HAP-1 (cell line): ENCODE measurements around the gene IGF1R.

Experiments
- DNase-seq, 2 experiments: peaks; one replicate each; pipeline ENCODE4 v3.0.0-alpha.2; 2016 to 2020; ENCODE audit warnings: low spot score in 2 of 2
- H3K27me3 ChIP-seq: fragments of 250-450 bp; sonication (Bioruptor Pico); 2 replicates; pipeline ENCODE4 v1.5.1; 2020; ENCODE audit warnings: low read depth, mild to moderate bottlenecking, moderate library complexity
- H3K36me3 ChIP-seq: fragments of 250-450 bp; sonication (Bioruptor Pico); replicated peaks from 2 replicates; pipeline ENCODE4 v1.5.1; 2020; ENCODE audit warnings: mild to moderate bottlenecking
- H3K4me1 ChIP-seq: fragments of 250-450 bp; sonication (Bioruptor Pico); 2 replicates; pipeline ENCODE4 v1.5.1; 2020; ENCODE audit warnings: mild to moderate bottlenecking
- H3K4me3 ChIP-seq: fragments of 250-450 bp; sonication (Bioruptor Pico); 2 replicates; pipeline ENCODE4 v1.5.1; 2020; ENCODE audit warnings: mild to moderate bottlenecking, moderate library complexity
- H3K9me3 ChIP-seq: fragments of 250-450 bp; sonication (Bioruptor Pico); 2 replicates; pipeline ENCODE4 v1.5.1; 2020; ENCODE audit warnings: mild to moderate bottlenecking, moderate library complexity
- in situ Hi-C: fragments of 300-500 bp; cut with MboI; formaldehyde crosslinking; loops from 3 replicates; pipeline ENCODE4 v1.14.3; 2020; ENCODE audit warnings: low sequenced_read_pairs, inconsistent platforms, mixed read lengths

The IGF1R gene

GRCh38 chr15:98724048-98724447, 75.7 kb downstream of the IGF1R start:
- Histone ChIP-seq H3K9me3 (no peaks in the 10 kb centered on the region), H3K27me3 (no peaks in the 10 kb centered on the region), H3K4me1 (peaks cover 63% of the 10 kb centered on the region), H3K36me3 (no peaks in the 10 kb centered on the region), H3K4me3 (no peak overlapping the region)
- DNase-seq, result no peak
- in situ Hi-C loops, result no loop called here

DNA sequence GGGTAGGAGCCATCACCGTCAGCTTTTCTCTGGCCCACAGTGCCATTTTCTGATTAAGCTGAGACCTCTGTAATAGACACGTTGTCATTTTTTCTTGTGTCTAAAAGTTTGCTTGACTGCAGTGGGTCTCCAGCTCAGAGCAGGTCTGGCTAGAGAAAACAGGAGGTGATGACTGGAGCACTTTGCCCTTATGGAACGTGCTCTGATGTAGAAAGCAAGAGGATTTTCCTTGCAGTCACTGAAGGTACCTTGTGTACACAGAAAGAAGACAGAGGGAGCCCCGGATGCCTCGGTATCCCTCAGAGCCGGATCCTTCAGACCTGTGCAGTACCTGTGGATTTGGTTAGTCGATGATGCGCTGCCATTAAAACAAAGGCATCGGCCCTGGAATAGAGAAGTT, 76.2 kb downstream of the IGF1R start:
- Histone ChIP-seq H3K9me3 (no peaks in the 10 kb centered on the region), H3K4me1 (peaks cover 62% of the 10 kb centered on the region), H3K4me3 (no peak overlapping the region), H3K27me3 (no peaks in the 10 kb centered on the region), H3K36me3 (no peaks in the 10 kb centered on the region)
- no peak for DNase-seq
- in situ Hi-C loops, result no loop called here

GRCh38 chr15:98725874-98726273, 77.5 kb downstream of the IGF1R start:
- Histone ChIP-seq H3K9me3 (no peaks in the 10 kb centered on the region), H3K4me1 (peaks cover 54% of the 10 kb centered on the region), H3K4me3 (no peak overlapping the region), H3K36me3 (no peaks in the 10 kb centered on the region), H3K27me3 (no peaks in the 10 kb centered on the region)
- DNase-seq, result no peak
- in situ Hi-C loops, result no loop called here

GRCh38 chr15:98727115-98728040, 79.0 kb downstream of the IGF1R start:
- in situ Hi-C loops, result no loop called here
- no peaks in the 10 kb centered on the region for H3K9me3 ChIP-seq
- no peaks in the 10 kb centered on the region for H3K27me3 ChIP-seq
- peaks cover 50% of the 10 kb centered on the region for H3K4me1 ChIP-seq
- no peak overlapping the region for H3K4me3 ChIP-seq
- DNase-seq, result peak; percentile 13 to 76
- no peaks in the 10 kb centered on the region for H3K36me3 ChIP-seq

- in situ Hi-C loops, result no loop called here
- H3K9me3 ChIP-seq, result no peaks in the 10 kb centered on the region
- DNase-seq, result peak in 1 of 2 experiments; percentile 16
- H3K4me1 ChIP-seq, result peaks cover 41% of the 10 kb centered on the region
- no peaks in the 10 kb centered on the region for H3K27me3 ChIP-seq
- H3K36me3 ChIP-seq, result no peaks in the 10 kb centered on the region
- H3K4me3 ChIP-seq, result no peak overlapping the region
These were observed 79.9 kb downstream of the IGF1R start for GRCh38 chr15:98728082-98728810.

- Histone ChIP-seq H3K27me3 (no peaks in the 10 kb centered on the region), H3K4me1 (peaks cover 36% of the 10 kb centered on the region), H3K4me3 (no peak overlapping the region), H3K9me3 (no peaks in the 10 kb centered on the region), H3K36me3 (no peaks in the 10 kb centered on the region)
- in situ Hi-C loops, result no loop called here
- DNase-seq, result peak in 1 of 2 experiments; percentile 26
These were observed 80.4 kb downstream of the IGF1R start for GRCh38 chr15:98728811-98729160.

GRCh38 chr15:98729446-98730042, 81.2 kb downstream of the IGF1R start:
- Histone ChIP-seq H3K9me3 (no peaks in the 10 kb centered on the region), H3K4me1 (peaks cover 32% of the 10 kb centered on the region), H3K36me3 (no peaks in the 10 kb centered on the region), H3K4me3 (no peak overlapping the region), H3K27me3 (no peaks in the 10 kb centered on the region)
- peak in 1 of 2 experiments; percentile 13 for DNase-seq
- in situ Hi-C loops, result no loop called here

DNA sequence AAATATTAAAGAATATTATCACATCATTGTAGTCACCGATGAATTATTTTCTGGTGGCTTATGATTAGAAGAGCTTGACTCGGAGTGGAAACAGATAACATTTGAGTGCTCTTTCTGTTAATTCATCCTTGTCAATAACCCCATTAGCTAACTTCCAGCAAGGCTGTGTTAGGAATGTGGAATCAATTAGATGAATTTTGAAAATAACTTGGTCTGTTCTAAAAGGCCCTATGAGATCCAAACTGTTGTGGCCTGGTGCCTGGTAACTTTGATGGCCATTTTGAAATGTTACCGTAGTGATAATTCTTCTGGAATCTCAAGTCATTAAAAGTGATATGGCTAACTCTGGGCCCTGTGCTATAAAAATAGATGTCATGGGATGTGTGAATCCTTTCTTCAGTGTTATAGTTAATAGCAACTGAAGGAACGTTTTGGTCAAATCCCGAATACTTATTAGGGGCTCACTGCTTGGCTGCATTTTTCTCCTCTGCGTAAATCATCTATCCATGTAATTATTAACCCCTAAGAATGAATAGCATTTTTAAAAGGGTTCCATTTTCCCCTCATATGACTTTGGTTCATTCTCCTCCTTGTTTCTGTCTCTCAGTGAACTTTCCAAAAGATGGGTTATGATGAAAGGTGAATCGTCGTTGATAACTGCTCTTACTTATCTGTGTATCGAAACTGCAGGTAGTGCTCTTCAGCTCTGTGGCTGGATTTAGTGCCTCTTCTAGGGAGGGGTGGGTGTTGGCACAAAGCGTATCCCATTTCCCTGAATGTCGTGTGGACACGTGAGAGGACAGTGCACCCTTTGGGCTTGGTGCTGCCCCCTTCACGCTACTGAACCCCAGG, 82.7 kb downstream of the IGF1R start:
- no peaks in the 10 kb centered on the region for H3K27me3 ChIP-seq
- H3K9me3 ChIP-seq, result no peaks in the 10 kb centered on the region
- in situ Hi-C loops, result no loop called here
- H3K4me1 ChIP-seq, result peaks cover 32% of the 10 kb centered on the region
- no peaks in the 10 kb centered on the region for H3K36me3 ChIP-seq
- H3K4me3 ChIP-seq, result no peak overlapping the region
- no peak for DNase-seq

- no peak for DNase-seq
- in situ Hi-C loops, result no loop called here
- Histone ChIP-seq H3K4me1 (peaks cover 30% of the 10 kb centered on the region), H3K9me3 (no peaks in the 10 kb centered on the region), H3K4me3 (no peak overlapping the region), H3K27me3 (no peaks in the 10 kb centered on the region), H3K36me3 (no peaks in the 10 kb centered on the region)
These were observed 83.5 kb downstream of the IGF1R start for GRCh38 chr15:98731712-98732450.

DNA sequence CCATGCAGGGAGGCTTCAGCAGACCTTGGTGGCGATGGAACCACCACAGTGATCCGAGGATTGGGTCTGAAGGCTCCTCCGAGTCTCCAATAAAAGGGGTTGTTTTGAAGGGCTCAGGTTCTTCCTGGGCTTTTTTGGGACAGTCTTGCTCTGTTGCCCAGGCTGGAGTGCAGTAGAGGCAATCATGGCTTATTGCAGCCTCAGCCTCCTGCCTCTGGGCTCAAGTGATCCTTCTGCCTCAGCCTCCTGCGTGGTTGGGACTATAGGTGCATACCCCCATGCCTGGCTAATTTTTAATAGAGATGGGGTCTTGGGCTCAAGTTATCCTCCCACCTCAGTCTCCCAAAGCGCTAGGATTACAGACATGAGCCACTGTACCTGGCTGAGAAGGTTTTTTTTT, 84.8 kb downstream of the IGF1R start:
- no peak for DNase-seq
- no peaks in the 10 kb centered on the region for H3K36me3 ChIP-seq
- in situ Hi-C loops, result no loop called here

GRCh38 chr15:98734466-98735199, 86.3 kb downstream of the IGF1R start:
- Histone ChIP-seq H3K36me3 (no peaks in the 10 kb centered on the region), H3K4me1 (peaks cover 4% of the 10 kb centered on the region; the same call in 1 of the 2 replicates), H3K4me3 (no peak overlapping the region), H3K9me3 (no peaks in the 10 kb centered on the region), H3K27me3 (no peaks in the 10 kb centered on the region)
- in situ Hi-C loops, result no loop called here
- no peak for DNase-seq

More for the DNA sequence above, 84.8 kb downstream of the IGF1R start:
- Histone ChIP-seq H3K9me3 (no peaks in the 10 kb centered on the region), H3K4me3 (no peak overlapping the region), H3K27me3 (no peaks in the 10 kb centered on the region), H3K4me1 (peaks cover 18% of the 10 kb centered on the region)

GRCh38 chr15:98735304-98735703, 87.0 kb downstream of the IGF1R start:
- no peak for DNase-seq
- Histone ChIP-seq H3K9me3 (no peaks in the 10 kb centered on the region), H3K4me3 (no peak overlapping the region), H3K4me1 (no peaks in the 10 kb centered on the region), H3K36me3 (no peaks in the 10 kb centered on the region), H3K27me3 (no peaks in the 10 kb centered on the region)
- in situ Hi-C loops, result no loop called here
